HG02938 (cell line): Measurements from ENCODE around the gene PROC.
"Not testable (repeated sequence)": the region's sequence is repeated elsewhere in the genome, so short reads cannot be mapped to it uniquely, and the experiment has no call there.

Source experiments
- ATAC-seq: cut with Tn5 transposase; IDR thresholded peaks from one replicate; pipeline ENCODE4 v1.9.1; 2021; ENCODE audit warnings: mild to moderate bottlenecking, moderate library complexity; ENCODE audit not compliant: unreplicated experiment

PROC gene

GRCh38 chr2:127425540-127426490 lies 7.6 kb downstream of the PROC start:
- ATAC-seq: no peak

GRCh38 chr2:127426501-127427354 lies 8.5 kb downstream of the PROC start:
- no peak for ATAC-seq

GRCh38 chr2:127427376-127428056 lies 9.3 kb downstream of the PROC start:
- no peak for ATAC-seq

GRCh38 chr2:127428057-127428814 lies 10.0 kb downstream of the PROC start:
- no peak for ATAC-seq

GRCh38 chr2:127428815-127429109 lies 10.5 kb downstream of the PROC start:
- ATAC-seq: no peak

- ATAC-seq: no peak
Observed at GRCh38 chr2:127429291-127429690, 11.1 kb downstream of the PROC start.

- no peak for ATAC-seq
Observed at GRCh38 chr2:127429844-127430425, 11.7 kb downstream of the PROC start.

GRCh38 chr2:127431408-127432023 lies 13.3 kb downstream of the PROC start:
- no peak for ATAC-seq

- no peak for ATAC-seq
Observed at GRCh38 chr2:127434515-127434914, 16.3 kb downstream of the PROC start.

- no peak for ATAC-seq
Observed at GRCh38 chr2:127437056-127437455, 18.8 kb downstream of the PROC start.

- no peak for ATAC-seq
Observed at GRCh38 chr2:127437781-127438726, 19.8 kb downstream of the PROC start.

GRCh38 chr2:127439343-127439742 lies 21.1 kb downstream of the PROC start:
- no peak for ATAC-seq

GRCh38 chr2:127448526-127448925 lies 30.3 kb downstream of the PROC start:
- no peak for ATAC-seq

GRCh38 chr2:127449414-127449813 lies 31.2 kb downstream of the PROC start:
- no peak for ATAC-seq

- ATAC-seq: no peak
Observed at GRCh38 chr2:127449898-127450297, 31.7 kb downstream of the PROC start.

- ATAC-seq: no peak
Observed at GRCh38 chr2:127451981-127452380, 33.8 kb downstream of the PROC start.

- not testable (repeated sequence) for ATAC-seq
Observed at GRCh38 chr2:127452423-127452822, 34.2 kb downstream of the PROC start.

- no peak for ATAC-seq
Observed at GRCh38 chr2:127453013-127453391, 34.8 kb downstream of the PROC start.
